HepG2 (cell line): ENCODE measurements around the gene TST. TPM values are rescaled to one million over a fixed set of nuclear protein-coding genes. Genes with fewer than 3 reads are reported as not detected.

Source experiments
- HNRNPK ChIP-seq: fragments of 200-400 bp; formaldehyde crosslinking; IDR thresholded peaks from 2 replicates; pipeline ENCODE4 v1.6.1; 2018; ENCODE audit warnings: low read length, low read depth, moderate library complexity, mild to moderate bottlenecking; ENCODE audit not compliant: poor library complexity, severe bottlenecking
- KDM5A ChIP-seq: fragments of 200-600 bp; sonication (generic); IDR thresholded peaks from 2 replicates; pipeline ENCODE4 v1.7.0; 2018; ENCODE audit warnings: antibody characterized with exemption, mild to moderate bottlenecking, low read length, borderline replicate concordance
- MAFF ChIP-seq: IDR thresholded peaks from 2 replicates; pipeline ENCODE4 v1.6.1; 2011; ENCODE audit warnings: low read depth, low read length, improper control_type of control experiment
- YEATS2 ChIP-seq: sonication (generic); formaldehyde crosslinking; IDR thresholded peaks from 2 replicates; pipeline ENCODE4 v1.4.0; 2020; ENCODE audit warnings: missing genetic modification reagents, borderline replicate concordance
- ZNF232 ChIP-seq: sonication (generic); formaldehyde crosslinking; IDR thresholded peaks from 2 replicates; pipeline ENCODE4 v1.4.0; 2020; ENCODE audit warnings: missing genetic modification reagents, borderline replicate concordance
- polyA plus RNA-seq, 8 experiments: library from polyadenylated mRNA; depleted of rRNA in 3 of 8; stranded (reverse) in 7 of 8; unstranded in 1 of 8; fragments of >200 nt; fragmentation: Illumina TruSeq in 4 of 8; extraction: Trizol in 4 of 8; gene quantifications; 2 replicates each; pipeline versions ENCODE4 v1.2.1 to v1.2.3, GENCODE V29; 2011 to 2016; ENCODE audit warnings: low read depth in 4 of 8, missing spikeins in 1 of 8, mixed read lengths in 1 of 8; ENCODE audit not compliant: insufficient read depth in 1 of 8
- total RNA-seq, 5 experiments: library from RNA; depleted of rRNA; stranded (reverse); fragments of >200 nt; fragmentation: Illumina TruSeq; extraction: Trizol; gene quantifications; 2 replicates each; pipeline ENCODE4 v1.2.3, GENCODE V29; 2016; ENCODE audit warnings: low read depth in 1 of 5
- TF ChIP-seq, protein P1 (sequence below): sonication (generic); formaldehyde crosslinking; IDR thresholded peaks from 2 replicates; pipeline ENCODE4 v1.5.1; 2020; ENCODE audit warnings: mild to moderate bottlenecking, missing genetic modification reagents, borderline replicate concordance
- TF ChIP-seq, protein P2 (sequence below): sonication (generic); formaldehyde crosslinking; IDR thresholded peaks from 2 replicates; pipeline ENCODE4 v1.4.0; 2020; ENCODE audit warnings: mild to moderate bottlenecking, missing genetic modification reagents, borderline replicate concordance
- TF ChIP-seq, protein P3 (sequence below): fragments of 450-650 bp; IDR thresholded peaks from 2 replicates; pipeline ENCODE4 v1.6.1; 2017; ENCODE audit warnings: mild to moderate bottlenecking
- TF ChIP-seq, protein P4 (sequence below): sonication (generic); formaldehyde crosslinking; IDR thresholded peaks from 2 replicates; pipeline ENCODE4 v1.4.0; 2020; ENCODE audit warnings: missing genetic modification reagents, borderline replicate concordance
- TF ChIP-seq, protein P5 (sequence below): fragments of 450-650 bp; IDR thresholded peaks from 2 replicates; pipeline ENCODE4 v1.6.1; 2016

Gene TST
- total and polyA plus RNA-seq, 2 of the 13 experiments (the other 11 are each of a cell fraction or from before 2014, with no cell fraction given): 44.6 to 63.6 TPM

DNA sequence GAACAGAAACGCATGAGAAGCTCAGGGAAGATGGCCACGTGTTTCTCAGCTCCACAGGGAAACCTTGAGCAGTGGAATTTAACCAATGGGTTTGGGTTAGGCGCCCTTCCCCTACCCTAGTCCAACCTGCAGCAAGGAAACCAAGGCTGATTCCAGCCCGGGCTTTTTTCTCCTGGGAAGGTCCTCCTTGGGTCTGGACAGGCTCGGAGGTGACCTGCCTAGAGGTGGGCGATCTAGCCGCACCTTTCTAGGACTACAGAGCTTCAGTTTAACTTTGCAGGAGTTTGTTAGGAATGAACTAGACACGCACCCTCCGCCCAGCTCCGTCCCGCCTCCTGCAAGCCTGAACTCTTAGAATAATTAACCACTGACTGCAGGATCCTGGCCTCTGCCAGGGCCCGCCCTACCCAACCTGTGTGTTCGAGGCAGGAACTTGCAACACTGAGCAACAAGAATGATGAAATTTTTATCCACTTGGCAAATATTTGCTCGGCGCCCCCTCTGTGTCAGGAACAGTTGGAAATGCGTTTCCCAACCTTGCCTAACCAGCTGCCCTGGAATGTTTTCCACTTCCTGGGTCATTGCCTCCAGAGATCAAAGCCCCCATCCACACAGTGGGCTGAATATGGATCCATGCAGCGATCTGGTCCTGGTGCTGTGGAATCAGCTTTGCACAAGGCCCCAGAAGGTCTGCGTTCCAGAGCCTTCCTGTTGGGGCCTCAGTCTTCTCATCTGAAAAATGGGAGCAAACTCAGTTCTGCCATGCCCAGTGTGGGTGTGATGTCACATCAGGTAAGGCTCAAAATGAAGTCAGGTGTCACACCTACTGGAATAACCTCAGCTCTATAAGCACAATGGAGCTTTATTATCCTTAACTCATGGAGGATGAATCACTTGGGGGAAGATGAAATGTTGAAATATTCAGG is 13.6 kb upstream of the TST start (continued):
- TF ChIP-seq, protein P1, sequence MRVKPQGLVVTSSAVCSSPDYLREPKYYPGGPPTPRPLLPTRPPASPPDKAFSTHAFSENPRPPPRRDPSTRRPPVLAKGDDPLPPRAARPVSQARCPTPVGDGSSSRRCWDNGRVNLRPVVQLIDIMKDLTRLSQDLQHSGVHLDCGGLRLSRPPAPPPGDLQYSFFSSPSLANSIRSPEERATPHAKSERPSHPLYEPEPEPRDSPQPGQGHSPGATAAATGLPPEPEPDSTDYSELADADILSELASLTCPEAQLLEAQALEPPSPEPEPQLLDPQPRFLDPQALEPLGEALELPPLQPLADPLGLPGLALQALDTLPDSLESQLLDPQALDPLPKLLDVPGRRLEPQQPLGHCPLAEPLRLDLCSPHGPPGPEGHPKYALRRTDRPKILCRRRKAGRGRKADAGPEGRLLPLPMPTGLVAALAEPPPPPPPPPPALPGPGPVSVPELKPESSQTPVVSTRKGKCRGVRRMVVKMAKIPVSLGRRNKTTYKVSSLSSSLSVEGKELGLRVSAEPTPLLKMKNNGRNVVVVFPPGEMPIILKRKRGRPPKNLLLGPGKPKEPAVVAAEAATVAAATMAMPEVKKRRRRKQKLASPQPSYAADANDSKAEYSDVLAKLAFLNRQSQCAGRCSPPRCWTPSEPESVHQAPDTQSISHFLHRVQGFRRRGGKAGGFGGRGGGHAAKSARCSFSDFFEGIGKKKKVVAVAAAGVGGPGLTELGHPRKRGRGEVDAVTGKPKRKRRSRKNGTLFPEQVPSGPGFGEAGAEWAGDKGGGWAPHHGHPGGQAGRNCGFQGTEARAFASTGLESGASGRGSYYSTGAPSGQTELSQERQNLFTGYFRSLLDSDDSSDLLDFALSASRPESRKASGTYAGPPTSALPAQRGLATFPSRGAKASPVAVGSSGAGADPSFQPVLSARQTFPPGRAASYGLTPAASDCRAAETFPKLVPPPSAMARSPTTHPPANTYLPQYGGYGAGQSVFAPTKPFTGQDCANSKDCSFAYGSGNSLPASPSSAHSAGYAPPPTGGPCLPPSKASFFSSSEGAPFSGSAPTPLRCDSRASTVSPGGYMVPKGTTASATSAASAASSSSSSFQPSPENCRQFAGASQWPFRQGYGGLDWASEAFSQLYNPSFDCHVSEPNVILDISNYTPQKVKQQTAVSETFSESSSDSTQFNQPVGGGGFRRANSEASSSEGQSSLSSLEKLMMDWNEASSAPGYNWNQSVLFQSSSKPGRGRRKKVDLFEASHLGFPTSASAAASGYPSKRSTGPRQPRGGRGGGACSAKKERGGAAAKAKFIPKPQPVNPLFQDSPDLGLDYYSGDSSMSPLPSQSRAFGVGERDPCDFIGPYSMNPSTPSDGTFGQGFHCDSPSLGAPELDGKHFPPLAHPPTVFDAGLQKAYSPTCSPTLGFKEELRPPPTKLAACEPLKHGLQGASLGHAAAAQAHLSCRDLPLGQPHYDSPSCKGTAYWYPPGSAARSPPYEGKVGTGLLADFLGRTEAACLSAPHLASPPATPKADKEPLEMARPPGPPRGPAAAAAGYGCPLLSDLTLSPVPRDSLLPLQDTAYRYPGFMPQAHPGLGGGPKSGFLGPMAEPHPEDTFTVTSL (CRISPR knock-in tag): peak; percentile 93; the same call in 1 of the 2 replicates
- TF ChIP-seq MAFF (peak; percentile 64; the same call in 1 of the 2 replicates), KDM5A (no peak), ZNF232 (CRISPR knock-in tag) (peak; percentile 46; the same call in 1 of the 2 replicates), HNRNPK (no peak), YEATS2 (CRISPR knock-in tag) (peak; percentile 85)
- TF ChIP-seq, protein P2, sequence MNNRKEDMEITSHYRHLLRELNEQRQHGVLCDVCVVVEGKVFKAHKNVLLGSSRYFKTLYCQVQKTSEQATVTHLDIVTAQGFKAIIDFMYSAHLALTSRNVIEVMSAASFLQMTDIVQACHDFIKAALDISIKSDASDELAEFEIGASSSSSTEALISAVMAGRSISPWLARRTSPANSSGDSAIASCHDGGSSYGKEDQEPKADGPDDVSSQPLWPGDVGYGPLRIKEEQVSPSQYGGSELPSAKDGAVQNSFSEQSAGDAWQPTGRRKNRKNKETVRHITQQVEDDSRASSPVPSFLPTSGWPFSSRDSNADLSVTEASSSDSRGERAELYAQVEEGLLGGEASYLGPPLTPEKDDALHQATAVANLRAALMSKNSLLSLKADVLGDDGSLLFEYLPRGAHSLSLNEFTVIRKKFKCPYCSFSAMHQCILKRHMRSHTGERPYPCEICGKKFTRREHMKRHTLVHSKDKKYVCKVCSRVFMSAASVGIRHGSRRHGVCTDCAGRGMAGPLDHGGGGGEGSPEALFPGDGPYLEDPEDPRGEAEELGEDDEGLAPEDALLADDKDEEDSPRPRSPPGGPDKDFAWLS (CRISPR knock-in tag): no peak
- TF ChIP-seq, protein P3, sequence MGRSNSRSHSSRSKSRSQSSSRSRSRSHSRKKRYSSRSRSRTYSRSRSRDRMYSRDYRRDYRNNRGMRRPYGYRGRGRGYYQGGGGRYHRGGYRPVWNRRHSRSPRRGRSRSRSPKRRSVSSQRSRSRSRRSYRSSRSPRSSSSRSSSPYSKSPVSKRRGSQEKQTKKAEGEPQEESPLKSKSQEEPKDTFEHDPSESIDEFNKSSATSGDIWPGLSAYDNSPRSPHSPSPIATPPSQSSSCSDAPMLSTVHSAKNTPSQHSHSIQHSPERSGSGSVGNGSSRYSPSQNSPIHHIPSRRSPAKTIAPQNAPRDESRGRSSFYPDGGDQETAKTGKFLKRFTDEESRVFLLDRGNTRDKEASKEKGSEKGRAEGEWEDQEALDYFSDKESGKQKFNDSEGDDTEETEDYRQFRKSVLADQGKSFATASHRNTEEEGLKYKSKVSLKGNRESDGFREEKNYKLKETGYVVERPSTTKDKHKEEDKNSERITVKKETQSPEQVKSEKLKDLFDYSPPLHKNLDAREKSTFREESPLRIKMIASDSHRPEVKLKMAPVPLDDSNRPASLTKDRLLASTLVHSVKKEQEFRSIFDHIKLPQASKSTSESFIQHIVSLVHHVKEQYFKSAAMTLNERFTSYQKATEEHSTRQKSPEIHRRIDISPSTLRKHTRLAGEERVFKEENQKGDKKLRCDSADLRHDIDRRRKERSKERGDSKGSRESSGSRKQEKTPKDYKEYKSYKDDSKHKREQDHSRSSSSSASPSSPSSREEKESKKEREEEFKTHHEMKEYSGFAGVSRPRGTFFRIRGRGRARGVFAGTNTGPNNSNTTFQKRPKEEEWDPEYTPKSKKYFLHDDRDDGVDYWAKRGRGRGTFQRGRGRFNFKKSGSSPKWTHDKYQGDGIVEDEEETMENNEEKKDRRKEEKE: no peak
- TF ChIP-seq, protein P4, sequence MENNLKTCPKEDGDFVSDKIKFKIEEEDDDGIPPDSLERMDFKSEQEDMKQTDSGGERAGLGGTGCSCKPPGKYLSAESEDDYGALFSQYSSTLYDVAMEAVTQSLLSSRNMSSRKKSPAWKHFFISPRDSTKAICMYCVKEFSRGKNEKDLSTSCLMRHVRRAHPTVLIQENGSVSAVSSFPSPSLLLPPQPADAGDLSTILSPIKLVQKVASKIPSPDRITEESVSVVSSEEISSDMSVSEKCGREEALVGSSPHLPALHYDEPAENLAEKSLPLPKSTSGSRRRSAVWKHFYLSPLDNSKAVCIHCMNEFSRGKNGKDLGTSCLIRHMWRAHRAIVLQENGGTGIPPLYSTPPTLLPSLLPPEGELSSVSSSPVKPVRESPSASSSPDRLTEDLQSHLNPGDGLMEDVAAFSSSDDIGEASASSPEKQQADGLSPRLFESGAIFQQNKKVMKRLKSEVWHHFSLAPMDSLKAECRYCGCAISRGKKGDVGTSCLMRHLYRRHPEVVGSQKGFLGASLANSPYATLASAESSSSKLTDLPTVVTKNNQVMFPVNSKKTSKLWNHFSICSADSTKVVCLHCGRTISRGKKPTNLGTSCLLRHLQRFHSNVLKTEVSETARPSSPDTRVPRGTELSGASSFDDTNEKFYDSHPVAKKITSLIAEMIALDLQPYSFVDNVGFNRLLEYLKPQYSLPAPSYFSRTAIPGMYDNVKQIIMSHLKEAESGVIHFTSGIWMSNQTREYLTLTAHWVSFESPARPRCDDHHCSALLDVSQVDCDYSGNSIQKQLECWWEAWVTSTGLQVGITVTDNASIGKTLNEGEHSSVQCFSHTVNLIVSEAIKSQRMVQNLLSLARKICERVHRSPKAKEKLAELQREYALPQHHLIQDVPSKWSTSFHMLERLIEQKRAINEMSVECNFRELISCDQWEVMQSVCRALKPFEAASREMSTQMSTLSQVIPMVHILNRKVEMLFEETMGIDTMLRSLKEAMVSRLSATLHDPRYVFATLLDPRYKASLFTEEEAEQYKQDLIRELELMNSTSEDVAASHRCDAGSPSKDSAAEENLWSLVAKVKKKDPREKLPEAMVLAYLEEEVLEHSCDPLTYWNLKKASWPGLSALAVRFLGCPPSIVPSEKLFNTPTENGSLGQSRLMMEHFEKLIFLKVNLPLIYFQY (CRISPR knock-in tag): peak; percentile 94
- TF ChIP-seq, protein P5, sequence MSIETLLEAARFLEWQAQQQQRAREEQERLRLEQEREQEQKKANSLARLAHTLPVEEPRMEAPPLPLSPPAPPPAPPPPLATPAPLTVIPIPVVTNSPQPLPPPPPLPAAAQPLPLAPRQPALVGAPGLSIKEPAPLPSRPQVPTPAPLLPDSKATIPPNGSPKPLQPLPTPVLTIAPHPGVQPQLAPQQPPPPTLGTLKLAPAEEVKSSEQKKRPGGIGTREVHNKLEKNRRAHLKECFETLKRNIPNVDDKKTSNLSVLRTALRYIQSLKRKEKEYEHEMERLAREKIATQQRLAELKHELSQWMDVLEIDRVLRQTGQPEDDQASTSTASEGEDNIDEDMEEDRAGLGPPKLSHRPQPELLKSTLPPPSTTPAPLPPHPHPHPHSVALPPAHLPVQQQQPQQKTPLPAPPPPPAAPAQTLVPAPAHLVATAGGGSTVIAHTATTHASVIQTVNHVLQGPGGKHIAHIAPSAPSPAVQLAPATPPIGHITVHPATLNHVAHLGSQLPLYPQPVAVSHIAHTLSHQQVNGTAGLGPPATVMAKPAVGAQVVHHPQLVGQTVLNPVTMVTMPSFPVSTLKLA: no peak; the same call in 1 of the 2 replicates
